ENCODE data around the gene TLX3. TPM values are rescaled to one million over a fixed set of nuclear protein-coding genes. Genes with fewer than 3 reads are reported as not detected.

TLX3 gene
- total RNA-seq, 1 experiment from 2014 or later = not detected

DNA sequence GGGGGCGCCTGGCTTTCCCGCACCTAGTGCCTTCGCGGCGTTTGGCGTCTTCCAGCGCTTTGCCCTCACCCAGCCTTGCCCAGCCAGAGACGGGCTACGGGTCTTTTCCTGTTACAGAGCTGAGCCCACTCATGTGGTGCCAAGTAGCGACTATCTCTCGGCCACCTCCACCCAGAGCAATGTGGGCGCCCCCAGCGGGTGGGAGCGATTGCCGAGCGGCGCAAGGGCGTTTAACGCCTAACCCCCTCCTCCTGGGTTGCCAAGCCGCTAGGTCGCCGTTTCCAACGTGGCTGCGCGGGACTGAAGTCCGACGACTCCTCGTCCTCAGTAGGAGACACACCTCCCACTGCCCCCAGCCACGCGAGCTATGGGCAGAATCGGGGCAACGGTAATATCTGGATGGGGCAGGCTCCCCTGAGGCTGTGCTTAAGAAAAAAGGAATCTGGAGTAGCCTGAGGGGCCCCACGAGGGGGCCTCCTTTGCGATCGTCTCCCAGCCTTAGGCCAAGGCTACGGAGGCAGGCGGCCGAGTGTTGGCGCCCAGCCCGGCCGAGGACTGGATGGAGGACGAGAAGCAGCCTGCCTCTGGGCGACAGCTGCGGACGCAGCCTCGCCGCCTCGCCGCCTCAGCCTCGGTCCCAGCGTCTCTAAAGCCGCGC lies 5.8 kb downstream of the TLX3 start:
- H3K4me1 ChIP-seq (ENCODE audit: insufficient read depth, low read length) = no peaks in the 10 kb centered on the region
- no peak overlapping the region for H3K14ac ChIP-seq (ENCODE audit: insufficient read depth, low read length)
- TF ChIP-seq, protein P1, sequence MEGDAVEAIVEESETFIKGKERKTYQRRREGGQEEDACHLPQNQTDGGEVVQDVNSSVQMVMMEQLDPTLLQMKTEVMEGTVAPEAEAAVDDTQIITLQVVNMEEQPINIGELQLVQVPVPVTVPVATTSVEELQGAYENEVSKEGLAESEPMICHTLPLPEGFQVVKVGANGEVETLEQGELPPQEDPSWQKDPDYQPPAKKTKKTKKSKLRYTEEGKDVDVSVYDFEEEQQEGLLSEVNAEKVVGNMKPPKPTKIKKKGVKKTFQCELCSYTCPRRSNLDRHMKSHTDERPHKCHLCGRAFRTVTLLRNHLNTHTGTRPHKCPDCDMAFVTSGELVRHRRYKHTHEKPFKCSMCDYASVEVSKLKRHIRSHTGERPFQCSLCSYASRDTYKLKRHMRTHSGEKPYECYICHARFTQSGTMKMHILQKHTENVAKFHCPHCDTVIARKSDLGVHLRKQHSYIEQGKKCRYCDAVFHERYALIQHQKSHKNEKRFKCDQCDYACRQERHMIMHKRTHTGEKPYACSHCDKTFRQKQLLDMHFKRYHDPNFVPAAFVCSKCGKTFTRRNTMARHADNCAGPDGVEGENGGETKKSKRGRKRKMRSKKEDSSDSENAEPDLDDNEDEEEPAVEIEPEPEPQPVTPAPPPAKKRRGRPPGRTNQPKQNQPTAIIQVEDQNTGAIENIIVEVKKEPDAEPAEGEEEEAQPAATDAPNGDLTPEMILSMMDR (conservative IDR thresholded peaks at IDR 0.05) = no peak
- no peak overlapping the region for H2BK5ac ChIP-seq (ENCODE audit: insufficient read length, low read length)
- peaks cover 3 to 8% of the 10 kb centered on the region in 2 experiments; a peak in 4 of 5 replicates for H3K9me3 Mint-ChIP-seq
- no peak overlapping the region for H3K27ac ChIP-seq (ENCODE audit: insufficient read length, low read depth, low read length)
- H3K36me3 Mint-ChIP-seq (ENCODE audit: insufficient read depth in 1 of 3, low read depth in 3 of 3) = no peaks in the 10 kb centered on the region; a peak in 1 of 7 replicates
- no peak overlapping the region for H3K27ac Mint-ChIP-seq
- no peak overlapping the region for H2BK15ac ChIP-seq (ENCODE audit: low read depth, low read length)
- no peak overlapping the region for H2AFZ ChIP-seq (ENCODE audit: low read length)
- no peak overlapping the region for H4K8ac ChIP-seq (replicated peaks; ENCODE audit: insufficient read length, low read depth, low read length)
- H3K4ac ChIP-seq (ENCODE audit: low read depth, low read length) = no peak overlapping the region
- no peaks in the 10 kb centered on the region for H3K9me3 ChIP-seq (ENCODE audit: control insufficient read depth, low read depth, low read length)
- no peak overlapping the region for H3K9ac ChIP-seq (ENCODE audit: extremely low read depth, insufficient read length, low read length)
- no peak overlapping the region for H3K56ac ChIP-seq (ENCODE audit: insufficient read length, low read depth, low read length)
- H3K27me3 Mint-ChIP-seq (ENCODE audit: low read depth) = peaks cover 98% of the 10 kb centered on the region
- H2BK120ac ChIP-seq (ENCODE audit: low read depth, low read length, poor library complexity, severe bottlenecking) = no peak overlapping the region
- H3K18ac ChIP-seq (ENCODE audit: insufficient read length, low read depth, low read length) = no peak overlapping the region
- no peak overlapping the region for H2BK12ac ChIP-seq (ENCODE audit: insufficient read length, low read depth, low read length)
- peaks cover 97% of the 10 kb centered on the region for H3K27me3 ChIP-seq (ENCODE audit: insufficient read depth, low read length)
- no peak overlapping the region for H4K91ac ChIP-seq (ENCODE audit: insufficient read length, low read depth, low read length)
- DNase-seq = peak; percentile 52
- H3K4me2 ChIP-seq (ENCODE audit: insufficient read depth, insufficient read length, low read length) = peak overlapping the region; percentile 37
- peaks cover 14 to 55% of the 10 kb centered on the region in 2 experiments for H3K4me1 Mint-ChIP-seq
- no peaks in the 10 kb centered on the region for H3K79me1 ChIP-seq (ENCODE audit: insufficient read depth, low read depth, low read length, poor library complexity, severe bottlenecking)
- no peak overlapping the region for H3T11ph ChIP-seq (ENCODE audit: low read length)
- no CpG with 5 or more reads among the region's 53 CpGs for WGBS (ENCODE audit: extremely low coverage, insufficient read length, low lambda C conversion rate)
- H3K79me2 ChIP-seq (ENCODE audit: insufficient read depth, low read length) = no peaks in the 10 kb centered on the region
- H3K4me3 Mint-ChIP-seq = peak overlapping the region in 1 of 2 experiments; percentile 20; a peak in 1 of 5 replicates
- no peak overlapping the region for H2AK5ac ChIP-seq (ENCODE audit: insufficient read length, low read length)
- no peaks in the 10 kb centered on the region for H4K20me1 ChIP-seq (ENCODE audit: control insufficient read depth, insufficient read depth, insufficient read length)
- no peak overlapping the region for H4K5ac ChIP-seq (ENCODE audit: insufficient read length, low read depth, low read length)
- no peak overlapping the region for H2BK20ac ChIP-seq (ENCODE audit: low read depth, low read length, poor library complexity, severe bottlenecking)
- H3K23me2 ChIP-seq (ENCODE audit: insufficient read length, low read depth, low read length, poor library complexity, severe bottlenecking) = peaks cover 5% of the 10 kb centered on the region
- no peak overlapping the region for H3K23ac ChIP-seq (ENCODE audit: insufficient read length, low read depth, low read length)
